C1 segment of cervical spinal cord (tissue), 14 donors: ENCODE results near the gene MYH7B.
A peak's percentile ranks its signal among the peaks of the same experiment; 100 is the strongest.

Experiments
- DNase-seq, 14 donors: peaks; one replicate each; lab custom pipeline; 2025; lab: John Stamatoyannopoulos, UW

Gene MYH7B

DNA sequence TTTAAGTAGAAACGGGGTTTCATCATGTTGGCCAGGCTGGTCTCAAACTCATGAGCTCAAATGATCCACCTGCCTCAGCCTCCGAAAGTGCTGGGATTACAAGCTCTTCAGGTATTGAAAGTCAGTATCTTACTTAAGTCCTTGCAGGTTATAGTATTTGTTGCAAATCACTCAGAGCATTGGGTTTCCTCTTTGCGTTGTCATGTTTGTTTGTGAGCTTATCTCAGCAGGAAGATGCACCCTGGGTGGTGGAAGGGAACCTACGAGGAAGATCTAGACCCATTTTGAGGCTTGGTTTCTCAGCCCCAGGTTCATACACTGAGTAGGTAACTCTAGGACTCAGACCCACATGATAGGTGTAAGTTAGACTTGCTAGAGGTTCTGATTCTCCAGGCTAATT lies 18.6 kb downstream of the MYH7B start:
- DNase-seq = no peak

DNA sequence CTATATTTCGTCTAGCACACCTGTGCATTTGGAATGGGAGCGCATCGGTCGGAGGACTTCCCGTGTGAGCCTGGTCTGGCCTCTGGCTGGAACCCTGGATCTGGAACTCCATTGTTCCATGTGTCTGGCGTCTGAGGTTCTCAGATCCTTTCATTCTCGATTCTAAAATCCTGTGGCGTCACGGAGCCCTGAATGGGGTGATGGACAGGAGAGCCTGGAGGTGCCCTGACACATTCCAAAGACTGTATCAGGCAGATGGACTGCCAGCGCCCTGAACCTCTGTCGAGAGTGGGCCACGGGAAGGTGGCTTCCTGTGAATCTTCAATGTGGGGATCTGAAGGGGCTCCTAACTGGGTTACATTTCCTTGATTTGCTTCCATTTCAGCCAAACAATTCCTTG lies 20.6 kb downstream of the MYH7B start:
- no peak for DNase-seq

GRCh38 chr20:34977365-34978091 lies 21.9 kb downstream of the MYH7B start:
- DNase-seq = no peak

GRCh38 chr20:34978092-34978744 lies 22.6 kb downstream of the MYH7B start:
- DNase-seq = no peak

GRCh38 chr20:34979366-34980153 lies 23.9 kb downstream of the MYH7B start:
- DNase-seq = no peak

GRCh38 chr20:34980543-34981233 lies 25.0 kb downstream of the MYH7B start:
- DNase-seq = no peak

GRCh38 chr20:34982270-34983088 lies 26.8 kb downstream of the MYH7B start:
- no peak for DNase-seq

DNA sequence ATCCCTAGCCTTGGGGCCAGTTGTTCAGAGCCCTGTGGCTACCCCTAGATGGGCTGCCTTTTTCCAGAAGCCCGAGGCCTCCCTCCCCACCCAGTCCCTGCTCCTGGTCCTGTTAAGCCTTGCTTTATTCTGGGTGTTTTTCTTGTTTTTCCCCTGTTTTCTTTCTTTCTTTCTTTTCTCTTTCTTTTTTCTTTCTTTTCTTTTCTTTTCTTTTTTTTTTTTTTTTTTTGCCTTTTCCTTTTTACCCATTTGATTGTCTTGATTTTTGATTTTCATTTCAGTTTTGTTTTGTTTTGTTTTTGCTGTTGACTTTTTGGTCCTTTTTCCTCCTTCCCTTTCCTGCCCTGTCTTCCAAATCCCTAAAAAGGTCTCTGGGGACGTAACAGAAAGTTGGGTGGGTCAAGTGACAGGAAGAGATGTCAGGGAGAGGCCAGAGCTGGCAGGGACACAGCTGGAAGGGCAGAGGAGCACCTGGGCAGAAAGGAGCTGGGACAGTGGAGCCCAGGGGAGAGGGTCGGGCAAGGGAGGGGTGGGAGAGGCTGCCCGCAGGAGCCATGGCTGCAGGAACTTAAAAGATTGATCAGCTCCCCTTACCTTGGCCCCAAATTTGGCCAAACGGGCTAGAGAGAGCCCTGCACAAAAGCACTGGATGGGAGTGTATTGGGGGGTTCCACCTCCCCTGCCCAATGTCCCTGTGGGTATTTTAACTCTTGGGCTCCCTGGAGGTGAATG lies 27.6 kb downstream of the MYH7B start:
- DNase-seq = no peak

DNA sequence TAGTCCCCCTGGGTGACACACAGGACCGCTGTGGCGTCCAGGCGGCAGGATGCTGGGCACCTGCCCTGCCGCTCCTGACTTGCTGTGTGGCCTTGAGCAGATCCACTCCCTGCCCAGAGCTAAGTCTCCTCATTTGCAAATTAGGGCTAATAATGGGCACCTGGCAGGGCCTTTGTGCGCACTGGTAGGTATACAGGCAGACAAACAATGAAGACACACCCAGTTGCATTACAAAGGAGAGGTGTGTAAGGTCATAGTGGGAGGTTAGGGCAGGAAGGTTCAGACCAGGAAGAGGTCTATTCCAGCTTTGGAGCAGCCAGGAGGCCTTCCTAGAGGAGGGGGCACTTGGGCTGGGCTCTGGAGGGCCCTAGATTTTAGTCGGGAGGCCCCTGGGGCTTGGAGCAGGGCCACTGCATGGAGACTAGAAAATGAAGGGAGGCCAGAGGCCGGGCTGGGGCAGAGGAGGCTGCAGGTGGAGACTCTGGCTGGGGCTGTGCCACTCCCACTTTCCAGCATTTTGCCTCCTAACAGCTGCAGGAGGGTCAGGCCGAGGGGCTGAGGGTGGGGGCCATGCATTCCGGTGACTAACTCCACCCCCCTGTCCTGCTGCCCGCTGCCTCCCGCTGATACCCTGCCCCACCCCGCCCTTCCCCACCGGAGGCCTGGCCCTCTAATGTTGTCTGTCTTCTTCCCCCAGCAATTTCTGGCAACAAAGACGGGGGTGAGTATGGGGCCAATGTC lies 28.5 kb downstream of the MYH7B start:
- no peak for DNase-seq

- no peak for DNase-seq
These were observed 29.1 kb downstream of the MYH7B start for GRCh38 chr20:34984756-34985261.

GRCh38 chr20:34985461-34986310 lies 30.0 kb downstream of the MYH7B start:
- no peak for DNase-seq

DNA sequence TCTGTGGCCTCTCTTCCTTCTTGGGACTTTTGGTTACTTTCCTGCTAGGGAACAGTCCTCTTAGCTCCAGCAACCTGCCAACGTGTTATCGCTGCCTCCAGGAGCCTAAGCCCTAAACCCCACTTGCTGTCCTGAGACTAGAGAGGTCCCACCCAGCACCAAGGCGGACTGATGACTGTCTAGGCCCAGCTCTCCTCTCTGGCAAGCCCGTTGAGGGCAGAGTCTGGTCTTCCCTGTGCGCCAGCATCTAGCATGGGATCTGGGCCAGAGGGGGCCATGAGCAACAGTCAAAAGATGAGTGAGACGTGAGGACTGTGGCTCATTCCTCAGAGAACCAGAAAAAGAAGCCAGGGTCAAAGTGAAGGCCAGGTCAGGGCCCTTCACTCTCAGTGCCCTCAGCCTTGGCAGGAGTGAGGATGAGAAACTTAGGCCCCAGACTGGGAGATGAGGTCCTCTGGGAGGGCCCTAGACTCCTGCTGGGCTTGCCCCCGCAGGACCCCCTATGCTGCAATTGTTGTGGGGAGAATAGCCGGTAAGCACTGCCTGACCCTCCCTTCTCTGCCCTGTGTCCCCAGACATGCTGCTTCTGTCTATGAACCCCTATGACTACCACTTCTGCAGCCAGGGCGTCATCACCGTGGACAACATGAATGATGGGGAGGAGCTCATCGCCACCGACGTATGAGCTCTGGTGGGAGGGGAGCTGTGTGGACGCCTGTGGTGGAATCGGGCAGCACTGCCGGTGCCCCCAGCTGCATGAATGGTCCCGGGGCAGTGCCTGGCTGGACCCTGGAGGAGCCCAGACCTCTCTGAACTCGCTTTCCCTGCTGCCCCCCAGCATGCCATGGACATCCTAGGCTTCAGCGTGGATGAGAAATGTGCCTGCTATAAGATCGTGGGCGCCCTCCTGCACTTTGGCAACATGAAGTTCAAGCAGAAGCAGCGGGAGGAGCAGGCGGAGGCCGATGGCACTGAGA lies 30.9 kb downstream of the MYH7B start:
- DNase-seq = no peak

DNA sequence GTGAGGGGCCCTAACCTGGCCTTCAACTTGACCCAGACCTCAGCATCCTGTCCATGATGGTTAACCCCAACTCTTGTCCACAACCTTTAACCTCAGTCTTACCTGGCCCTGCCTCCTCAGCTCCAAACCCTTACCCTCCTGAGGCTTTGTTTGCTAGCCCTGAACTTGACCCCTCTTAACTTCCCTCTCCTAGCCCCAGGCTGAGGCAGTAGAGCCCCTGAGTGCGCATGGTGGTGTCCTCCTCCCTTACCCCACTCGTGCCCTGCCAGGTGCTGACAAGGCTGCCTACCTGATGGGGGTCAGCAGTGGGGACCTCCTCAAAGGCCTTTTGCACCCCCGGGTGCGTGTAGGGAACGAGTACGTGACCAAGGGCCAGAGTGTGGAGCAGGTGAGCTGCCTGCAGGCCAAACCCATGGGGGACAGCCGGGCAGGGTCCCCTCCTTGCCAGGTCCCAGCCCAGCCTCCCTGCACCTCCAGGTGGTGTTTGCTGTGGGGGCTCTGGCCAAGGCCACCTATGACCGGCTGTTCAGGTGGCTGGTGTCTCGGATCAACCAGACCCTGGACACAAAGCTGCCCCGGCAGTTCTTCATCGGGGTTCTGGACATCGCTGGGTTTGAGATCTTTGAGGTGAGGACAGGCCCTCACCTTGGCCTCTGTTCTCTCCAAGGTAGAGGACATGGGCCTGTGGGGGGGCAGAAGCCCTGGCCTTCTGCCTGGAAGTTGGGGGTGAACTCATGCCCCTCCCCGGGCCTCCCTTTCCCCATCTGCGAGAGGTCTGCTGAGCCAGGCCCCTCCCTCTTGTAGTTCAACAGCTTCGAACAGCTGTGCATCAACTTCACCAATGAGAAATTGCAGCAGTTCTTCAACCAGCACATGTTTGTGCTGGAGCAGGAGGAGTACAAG lies 31.9 kb downstream of the MYH7B start:
- peak in 1 of 14 donors; percentile 11 for DNase-seq

DNA sequence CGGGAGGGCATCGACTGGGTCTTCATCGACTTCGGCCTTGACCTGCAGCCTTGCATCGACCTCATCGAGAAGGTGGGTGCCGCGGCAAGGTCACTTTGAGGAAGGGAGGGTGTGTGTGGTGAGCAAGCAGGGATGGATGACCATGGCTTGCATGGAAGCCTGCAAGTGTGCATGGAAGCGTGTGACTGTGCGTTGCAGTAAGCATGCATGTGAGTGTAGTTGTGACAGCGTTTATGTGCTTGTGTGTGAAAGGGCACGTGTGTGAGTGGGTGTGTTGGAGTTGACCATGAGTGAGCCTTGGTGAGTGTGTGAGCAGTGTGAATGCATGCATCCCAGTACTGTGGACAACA lies 32.5 kb downstream of the MYH7B start:
- peak in 1 of 14 donors; percentile 7 for DNase-seq

DNA sequence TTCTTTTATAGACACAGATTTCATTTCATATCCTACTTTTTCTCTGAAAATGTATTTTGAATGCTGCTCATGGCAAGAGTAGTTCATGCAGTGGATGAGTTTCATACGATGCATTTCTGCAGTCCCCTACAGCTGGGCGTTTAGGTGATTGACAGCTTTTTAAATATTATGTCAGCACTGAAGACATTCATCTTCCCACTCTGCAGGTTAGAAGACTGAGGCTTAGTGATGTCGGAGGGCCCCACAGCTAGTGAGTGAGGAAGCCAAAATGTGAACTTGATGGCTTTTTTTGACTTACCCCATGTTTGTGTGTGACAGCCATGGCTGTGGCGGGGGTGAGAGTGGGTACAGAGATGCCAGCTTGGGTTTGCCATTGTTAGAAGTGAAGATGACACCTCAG lies 33.5 kb downstream of the MYH7B start:
- DNase-seq = no peak

- DNase-seq = no peak
These were observed 34.0 kb downstream of the MYH7B start for GRCh38 chr20:34989670-34990069.
